GM12878 (cell line): Measurements from ENCODE around the gene PLP2. TPM values are rescaled to one million over a fixed set of nuclear protein-coding genes. Genes with fewer than 3 reads are reported as not detected.

ENCODE experiments used
- ATAC-seq: fragments of 200-7000 bp; cut with Tn5 transposase; 3 replicates; pipeline ENCODE4 v1.9.1; 2020; ENCODE audit warnings: mild to moderate bottlenecking, moderate library complexity
- BruUV-seq: library from RNA; stranded (reverse); fragments of 400-500 nt; replicated peaks from 2 replicates; lab custom pipeline; 2021; lab: Mats Ljungman, UMichigan
- CTCF ChIA-PET: fragments of 300-600 bp; sonication (Branson Sonifier 250); formaldehyde crosslinking; extraction: SDS; loops from one replicate; lab custom pipeline; 2021; ENCODE audit warnings: inconsistent platforms; lab: Yijun Ruan, JAX
- POLR2A ChIA-PET: fragments of 350-600 bp; formaldehyde crosslinking; extraction: SDS; loops from one replicate; lab custom pipeline; 2021; ENCODE audit warnings: inconsistent platforms; lab: Charles Lee
- RAD21 ChIA-PET: fragments of 300-600 bp; sonication (Branson Sonifier 250); formaldehyde crosslinking; loops from one replicate; lab custom pipeline; 2023; ENCODE audit warnings: antibody characterized with exemption; ENCODE audit not compliant: unreplicated experiment; lab: Charles Lee
- SMC1A ChIA-PET: fragments of 300-600 bp; sonication (Branson Sonifier 250); formaldehyde crosslinking; loops from one replicate; lab custom pipeline; 2023; ENCODE audit not compliant: unreplicated experiment, uncharacterized antibody; lab: Charles Lee
- DNase-seq: peaks from one replicate; pipeline ENCODE4 v3.0.0-alpha.2; 2011; ENCODE audit warnings: low read depth, low spot score
- FAIRE-seq: peaks from 3 replicates; lab custom pipeline; 2011; peaks lifted over from hg19 to GRCh38; lab: Jason Lieb, UNC
- H2AFZ ChIP-seq: 2 replicates; pipeline ENCODE4 v1.6.0; 2011; ENCODE audit warnings: low read depth, low read length, control low read depth; ENCODE audit not compliant: control insufficient read depth
- H3K27ac ChIP-seq: 2 replicates; pipeline ENCODE4 v1.5.1; 2011; ENCODE audit warnings: control low read depth; ENCODE audit not compliant: control insufficient read depth, insufficient read depth
- H3K27me3 ChIP-seq, 2 experiments: replicated peaks in 1 of 2; 2 replicates each; pipeline versions ENCODE4 v1.6.0 to v1.6.1; 2011; ENCODE audit warnings: low read length in 1 of 2; ENCODE audit not compliant: control insufficient read depth in 2 of 2, insufficient read depth in 2 of 2
- H3K36me3 ChIP-seq, 2 experiments: 2 replicates each; pipeline ENCODE4 v1.5.1; 2011; ENCODE audit warnings: low read length in 1 of 2; ENCODE audit not compliant: control insufficient read depth in 2 of 2, insufficient read depth in 2 of 2
- H3K4me1 ChIP-seq: 2 replicates; pipeline ENCODE4 v1.6.1; 2011; ENCODE audit warnings: mild to moderate bottlenecking, low read length, moderate library complexity, mixed read lengths; ENCODE audit not compliant: control insufficient read depth, insufficient read depth
- H3K4me2 ChIP-seq: 2 replicates; pipeline ENCODE4 v1.6.0; 2011; ENCODE audit warnings: control low read depth; ENCODE audit not compliant: control insufficient read depth, insufficient read depth
- H3K4me3 ChIP-seq: fragments of 200-600 bp; sonication (generic); 2 replicates; pipeline ENCODE4 v1.5.1; 2016
- H3K79me2 ChIP-seq: 2 replicates; pipeline ENCODE4 v1.6.0; 2011; ENCODE audit warnings: low read length; ENCODE audit not compliant: control insufficient read depth, insufficient read depth
- H3K9ac ChIP-seq: 2 replicates; pipeline ENCODE4 v1.8.0; 2011; ENCODE audit warnings: low read length, control low read depth, mixed read lengths; ENCODE audit not compliant: control insufficient read depth, insufficient read depth
- H3K9me3 ChIP-seq: replicated peaks from 3 replicates; pipeline ENCODE4 v1.5.1; 2011; ENCODE audit warnings: mild to moderate bottlenecking, low read length; ENCODE audit not compliant: control insufficient read depth, insufficient read depth
- H4K20me1 ChIP-seq: 2 replicates; pipeline ENCODE4 v1.6.0; 2011; ENCODE audit not compliant: control insufficient read depth, insufficient read depth
- ATF2 ChIP-seq: IDR thresholded peaks from 2 replicates; pipeline ENCODE4 v1.6.1; 2012; ENCODE audit warnings: low read length, inconsistent platforms
- BRCA1 ChIP-seq: IDR thresholded peaks from 2 replicates; pipeline ENCODE4 v1.6.1; 2011; ENCODE audit warnings: low read depth, low read length, improper control_type of control experiment
- HSF1 ChIP-seq: fragments of 150-350 bp; IDR thresholded peaks from 2 replicates; pipeline ENCODE4 v1.6.1; 2014; ENCODE audit warnings: mild to moderate bottlenecking, low read depth, low read length
- IKZF1 ChIP-seq: fragments of 450-650 bp; conservative IDR thresholded peaks from 2 replicates; pipeline ENCODE4 v1.6.1; 2017; ENCODE audit warnings: antibody characterized with exemption, mild to moderate bottlenecking
- IKZF2 ChIP-seq, 2 experiments: fragments of 450-650 bp; IDR thresholded peaks; 2 replicates each; pipeline ENCODE4 v1.6.1; 2017; ENCODE audit warnings: mild to moderate bottlenecking in 2 of 2, moderate library complexity in 2 of 2
- JUND ChIP-seq: IDR thresholded peaks from 2 replicates; pipeline ENCODE4 v1.6.1; 2012; ENCODE audit warnings: low read depth, mild to moderate bottlenecking, low read length, improper control_type of control experiment, moderate library complexity
- KLF5 ChIP-seq: fragments of 450-650 bp; IDR thresholded peaks from 2 replicates; pipeline ENCODE4 v1.6.1; 2014; ENCODE audit warnings: mild to moderate bottlenecking; ENCODE audit not compliant: partially characterized antibody
- MLLT1 ChIP-seq: fragments of 450-650 bp; IDR thresholded peaks from 2 replicates; pipeline ENCODE4 v1.6.1; 2016; ENCODE audit warnings: mild to moderate bottlenecking
- MTA2 ChIP-seq: fragments of 450-650 bp; IDR thresholded peaks from 2 replicates; pipeline ENCODE4 v1.6.1; 2016; ENCODE audit warnings: low read depth, mild to moderate bottlenecking, moderate library complexity
- NFYA ChIP-seq: IDR thresholded peaks from 2 replicates; pipeline ENCODE4 v1.6.1; 2011; ENCODE audit warnings: low read depth, mild to moderate bottlenecking, low read length, improper control_type of control experiment, borderline replicate concordance
- NR2C1 ChIP-seq: fragments of 450-650 bp; IDR thresholded peaks from 2 replicates; pipeline ENCODE4 v1.6.1; 2017; ENCODE audit warnings: antibody characterized with exemption, mild to moderate bottlenecking, moderate library complexity
- NR2C2 ChIP-seq: IDR thresholded peaks from 2 replicates; pipeline ENCODE4 v1.6.1; 2011; ENCODE audit warnings: borderline replicate concordance, low read depth; ENCODE audit not compliant: control insufficient read depth, insufficient read length
- POLR2A ChIP-seq: IDR thresholded peaks from 2 replicates; pipeline ENCODE4 v1.6.1; 2011; ENCODE audit warnings: low read depth, mild to moderate bottlenecking, low read length
- POLR2AphosphoS5 ChIP-seq: IDR thresholded peaks from 2 replicates; pipeline ENCODE4 v1.6.1; 2011; ENCODE audit warnings: mild to moderate bottlenecking, low read length, inconsistent platforms
- RB1 ChIP-seq: fragments of 450-650 bp; formaldehyde crosslinking; IDR thresholded peaks from 2 replicates; pipeline ENCODE4 v1.6.1; 2017; ENCODE audit warnings: mild to moderate bottlenecking, borderline replicate concordance
- RELA ChIP-seq: fragments of 450-650 bp; IDR thresholded peaks from 2 replicates; pipeline ENCODE4 v1.8.0; 2014; ENCODE audit warnings: borderline replicate concordance; ENCODE audit not compliant: partially characterized antibody
- RELB ChIP-seq: fragments of 450-650 bp; IDR thresholded peaks from 2 replicates; pipeline ENCODE4 v1.6.1; 2017; ENCODE audit warnings: low read depth, mild to moderate bottlenecking, moderate library complexity
- SRF ChIP-seq, 2 experiments: IDR thresholded peaks; 2 replicates each; pipeline ENCODE4 v1.6.1; 2011; ENCODE audit warnings: low read depth in 2 of 2, low read length in 2 of 2, mild to moderate bottlenecking in 1 of 2, moderate library complexity in 1 of 2
- TARDBP ChIP-seq: IDR thresholded peaks from 2 replicates; pipeline ENCODE4 v1.6.1; 2016; ENCODE audit warnings: borderline replicate concordance
- YBX1 ChIP-seq: fragments of 450-650 bp; IDR thresholded peaks from 2 replicates; pipeline ENCODE4 v1.6.1; 2016; ENCODE audit warnings: antibody characterized with exemption
- WGBS: methylation state at CpG from one replicate; pipeline ENCODE4 v1.1.6; 2016; ENCODE audit warnings: low lambda C conversion rate; ENCODE audit not compliant: insufficient replicate concordance, insufficient coverage; ENCODE audit errors: missing lambda C conversion rate; 5-methylcytosine and 5-hydroxymethylcytosine counted together
- in situ Hi-C: fragments of 300-500 bp; cut with MboI; formaldehyde crosslinking; loops from 9 replicates; pipeline ENCODE4 v1.14.3; 2018; ENCODE audit warnings: mixed read lengths
- intact Hi-C: fragments of 100-400 bp; cut with micrococcal nuclease; formaldehyde crosslinking; loops from one replicate; pipeline ENCODE4 v1.14.2; 2022; ENCODE audit not compliant: unreplicated experiment
- polyA plus RNA-seq, 11 experiments: library from polyadenylated mRNA; depleted of rRNA in 4 of 11; unstranded in 6 of 11; stranded (reverse) in 5 of 11; fragments of >200 nt; fragmentation: Nextera tagmentation in 4 of 11; fragmentation: Illumina TruSeq in 1 of 11; extraction: Ambion mirVana in 4 of 11; extraction: Trizol in 1 of 11; gene quantifications; 1 replicate in 1 of 11; 2 replicates in 10 of 11; pipeline versions ENCODE4 v1.2.1 to v1.2.3, GENCODE V29; 2011 to 2016; ENCODE audit warnings: inconsistent platforms in 2 of 11, missing spikeins in 2 of 11, low read depth in 1 of 11
- total RNA-seq, 4 experiments: library from RNA; depleted of rRNA in 3 of 4; stranded (reverse); fragments of >200 nt in 3 of 4; fragmentation: Illumina TruSeq in 1 of 4; extraction: Trizol in 1 of 4; gene quantifications; 2 replicates each; pipeline versions ENCODE4 v1.2.1 to v1.2.3, GENCODE V29; 2013 to 2021

The PLP2 gene
- total and polyA plus RNA-seq, 10 of the 15 experiments (the other 5 are each of a cell fraction or from before 2014, with no cell fraction given) = 56.6 to 177 (median 99.3) TPM

GRCh38 chrX:49197543-49198087 lies 25.9 kb downstream of the PLP2 start:
- no peak for DNase-seq
- no peaks in the 10 kb centered on the region for H3K36me3 ChIP-seq
- TF ChIP-seq MLLT1 = no peak
- TF ChIP-seq KLF5 = no peak
- TF ChIP-seq POLR2A = no peak
- TF ChIP-seq RELA = no peak
- TF ChIP-seq YBX1 = no peak
- TF ChIP-seq IKZF1 = no peak
- TF ChIP-seq MTA2 = no peak
- TF ChIP-seq POLR2AphosphoS5 = no peak
- TF ChIP-seq IKZF2 (IDR thresholded peaks at IDR 0.05) = no peak
- TF ChIP-seq RB1 = no peak
- TF ChIP-seq NR2C1 = no peak
- no peak for TF ChIP-seq TARDBP
- no peak for TF ChIP-seq BRCA1
- TF ChIP-seq NFYA = no peak
- no peak for TF ChIP-seq HSF1
- TF ChIP-seq ATF2 = no peak
- TF ChIP-seq RELB = no peak
- no peak for TF ChIP-seq NR2C2
- TF ChIP-seq SRF (IDR thresholded peaks at IDR 0.05; ENCODE audit: low read depth in 2 of 2, low read length in 2 of 2) = no peak
- TF ChIP-seq JUND = no peak
- no peaks in the 10 kb centered on the region for H4K20me1 ChIP-seq
- POLR2A ChIA-PET = no interaction called here
- in situ Hi-C loops (no loop called here), intact Hi-C loops (no loop called here)
- no peak overlapping the region for H3K27ac ChIP-seq
- H3K4me2 ChIP-seq = no peak overlapping the region
- no peak overlapping the region for H2AFZ ChIP-seq
- H3K9ac ChIP-seq = no peak overlapping the region
- no peak for FAIRE-seq
- CTCF ChIA-PET = no interaction called here
- H3K4me3 ChIP-seq = no peak overlapping the region
- BruUV-seq = no TSS peak
- WGBS = 51% methylated on average over 13 of the region's 13 CpGs
- H3K79me2 ChIP-seq = no peaks in the 10 kb centered on the region
- RAD21 ChIA-PET = no interaction called here
- H3K4me1 ChIP-seq = no peaks in the 10 kb centered on the region
- H3K27me3 ChIP-seq = no peaks in the 10 kb centered on the region
- SMC1A ChIA-PET = no interaction called here
- no peaks in the 10 kb centered on the region for H3K9me3 ChIP-seq
- ATAC-seq = no peak
